Tibial nerve (tissue), 3 donors: ENCODE data around the gene PKHD1.

ENCODE experiments used
- CTCF ChIP-seq, 5 experiments: fragments of 200-600 bp in 3 of 5; fragments of 450-650 bp in 2 of 5; sonication (generic) in 3 of 5; IDR thresholded peaks; one replicate each; pipeline ENCODE4 v1.5.1; 2016 to 2019; ENCODE audit warnings: antibody characterized with exemption in 5 of 5, mild to moderate bottlenecking in 3 of 5, moderate library complexity in 2 of 5
- POLR2A ChIP-seq, 2 donors: fragments of 450-650 bp; IDR thresholded peaks; one replicate each; pipeline ENCODE4 v1.6.1; 2017; ENCODE audit warnings: antibody characterized with exemption in 2 of 2, mild to moderate bottlenecking in 2 of 2, moderate library complexity in 2 of 2

- TF ChIP-seq POLR2A (IDR thresholded peaks at IDR 0.05) = no peak
- TF ChIP-seq CTCF (IDR thresholded peaks at IDR 0.05) = no peak
Measured at GRCh38 chr6:51578362-51578761, 509.1 kb downstream of the PKHD1 start.
